Measurements from ENCODE around the gene GORASP1. TPM values are rescaled to one million over a fixed set of nuclear protein-coding genes. Genes with fewer than 3 reads are reported as not detected.

Gene GORASP1
- total and polyA plus RNA-seq, 2 of the 13 experiments (the other 11 are each of a cell fraction or from before 2014, with no cell fraction given) = 36.4 to 39.8 TPM

DNA sequence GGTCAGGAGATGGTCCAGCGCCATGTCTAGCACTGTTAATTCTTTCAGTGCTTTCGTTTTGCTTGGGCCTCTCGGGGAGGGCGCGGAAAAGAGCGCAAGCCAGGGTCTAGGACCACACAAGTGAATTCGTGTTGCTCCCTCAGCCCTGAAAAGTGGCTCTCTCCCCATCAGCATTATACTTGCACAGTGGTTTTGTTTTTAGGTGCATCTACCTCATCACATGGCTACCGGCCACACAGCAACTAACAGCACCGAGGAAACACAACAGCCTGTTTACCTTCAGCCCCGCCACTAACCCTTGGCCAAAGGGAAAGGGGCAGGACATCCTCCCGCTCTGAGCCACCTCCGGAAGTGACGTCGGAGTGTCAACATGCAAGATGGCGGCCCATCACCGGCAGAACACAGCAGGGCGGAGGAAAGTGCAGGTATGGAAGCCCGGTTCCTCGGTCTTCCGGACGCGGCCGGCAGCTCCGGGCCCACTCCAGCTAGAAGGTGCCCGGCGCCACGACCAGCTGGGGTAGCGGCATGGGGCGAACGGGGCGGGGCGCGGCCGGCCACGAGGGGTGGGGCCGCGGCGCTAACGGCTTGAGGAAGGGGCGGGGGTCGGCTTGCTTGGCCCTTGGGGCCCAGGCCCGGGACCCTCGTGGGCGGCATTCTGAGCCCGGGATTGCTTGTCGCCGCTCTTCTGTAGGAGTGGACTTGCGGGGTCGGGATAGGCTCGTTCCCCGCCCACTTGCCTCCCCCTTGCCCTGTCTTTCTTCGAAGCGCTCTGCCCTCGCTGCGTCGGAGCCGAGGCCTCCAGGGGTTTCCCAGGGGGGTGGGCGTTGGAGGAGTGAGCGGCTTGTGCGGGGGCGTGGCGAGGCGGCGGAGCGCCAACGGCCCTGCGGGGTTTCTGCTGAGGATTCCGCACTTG lies 55.5 kb downstream of the GORASP1 start, which contains the start of the genes SCN11A and WDR48 (continued):
- TF ChIP-seq, protein P1, sequence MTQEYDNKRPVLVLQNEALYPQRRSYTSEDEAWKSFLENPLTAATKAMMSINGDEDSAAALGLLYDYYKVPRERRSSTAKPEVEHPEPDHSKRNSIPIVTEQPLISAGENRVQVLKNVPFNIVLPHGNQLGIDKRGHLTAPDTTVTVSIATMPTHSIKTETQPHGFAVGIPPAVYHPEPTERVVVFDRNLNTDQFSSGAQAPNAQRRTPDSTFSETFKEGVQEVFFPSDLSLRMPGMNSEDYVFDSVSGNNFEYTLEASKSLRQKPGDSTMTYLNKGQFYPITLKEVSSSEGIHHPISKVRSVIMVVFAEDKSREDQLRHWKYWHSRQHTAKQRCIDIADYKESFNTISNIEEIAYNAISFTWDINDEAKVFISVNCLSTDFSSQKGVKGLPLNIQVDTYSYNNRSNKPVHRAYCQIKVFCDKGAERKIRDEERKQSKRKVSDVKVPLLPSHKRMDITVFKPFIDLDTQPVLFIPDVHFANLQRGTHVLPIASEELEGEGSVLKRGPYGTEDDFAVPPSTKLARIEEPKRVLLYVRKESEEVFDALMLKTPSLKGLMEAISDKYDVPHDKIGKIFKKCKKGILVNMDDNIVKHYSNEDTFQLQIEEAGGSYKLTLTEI (CRISPR knock-in tag; conservative IDR thresholded peaks at IDR 0.05) = no peak
- TF ChIP-seq FOXK1 (CRISPR knock-in tag; IDR thresholded peaks at IDR 0.05; ENCODE audit: borderline replicate concordance, low read depth) (peak; percentile 100), HNRNPLL (IDR thresholded peaks at IDR 0.05; ENCODE audit: low read depth, low read length, poor library complexity, severe bottlenecking) (peak; percentile 58), ZNF331 (CRISPR knock-in tag; IDR thresholded peaks at IDR 0.05) (peak; percentile 56; the same call in 1 of the 2 replicates), ZBTB42 (CRISPR knock-in tag; IDR thresholded peaks at IDR 0.05) (peak; percentile 81; the same call in 1 of the 2 replicates), TBX2 (CRISPR knock-in tag; IDR thresholded peaks at IDR 0.05; ENCODE audit: borderline replicate concordance) (peak; percentile 67; the same call in 1 of the 2 replicates), GABPA (IDR thresholded peaks at IDR 0.05; ENCODE audit: low read depth, low read length) (peak; percentile 95), GABPA (CRISPR knock-in tag; IDR thresholded peaks at IDR 0.05; ENCODE audit: low read depth) (peak; percentile 96), ZBTB20 (CRISPR knock-in tag; IDR thresholded peaks at IDR 0.05; ENCODE audit: borderline replicate concordance, low read depth) (peak; percentile 85; the same call in 1 of the 2 replicates), ZNF564 (CRISPR knock-in tag; IDR thresholded peaks at IDR 0.05) (peak; percentile 91), KLF9 (CRISPR knock-in tag; IDR thresholded peaks at IDR 0.05; ENCODE audit: low read depth) (no peak), CREB1 (IDR thresholded peaks at IDR 0.05) (peak; percentile 97), CREB1 (CRISPR knock-in tag; IDR thresholded peaks at IDR 0.05) (peak; percentile 99), ATRX (CRISPR knock-in tag; IDR thresholded peaks at IDR 0.05; ENCODE audit: borderline replicate concordance) (no peak), NR3C1 (CRISPR knock-in tag; IDR thresholded peaks at IDR 0.05) (no peak)
- TF ChIP-seq, protein P2, sequence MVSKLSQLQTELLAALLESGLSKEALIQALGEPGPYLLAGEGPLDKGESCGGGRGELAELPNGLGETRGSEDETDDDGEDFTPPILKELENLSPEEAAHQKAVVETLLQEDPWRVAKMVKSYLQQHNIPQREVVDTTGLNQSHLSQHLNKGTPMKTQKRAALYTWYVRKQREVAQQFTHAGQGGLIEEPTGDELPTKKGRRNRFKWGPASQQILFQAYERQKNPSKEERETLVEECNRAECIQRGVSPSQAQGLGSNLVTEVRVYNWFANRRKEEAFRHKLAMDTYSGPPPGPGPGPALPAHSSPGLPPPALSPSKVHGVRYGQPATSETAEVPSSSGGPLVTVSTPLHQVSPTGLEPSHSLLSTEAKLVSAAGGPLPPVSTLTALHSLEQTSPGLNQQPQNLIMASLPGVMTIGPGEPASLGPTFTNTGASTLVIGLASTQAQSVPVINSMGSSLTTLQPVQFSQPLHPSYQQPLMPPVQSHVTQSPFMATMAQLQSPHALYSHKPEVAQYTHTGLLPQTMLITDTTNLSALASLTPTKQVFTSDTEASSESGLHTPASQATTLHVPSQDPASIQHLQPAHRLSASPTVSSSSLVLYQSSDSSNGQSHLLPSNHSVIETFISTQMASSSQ (IDR thresholded peaks at IDR 0.05; ENCODE audit: low read depth) = no peak
- TF ChIP-seq, protein P2 (CRISPR knock-in tag; IDR thresholded peaks at IDR 0.05; ENCODE audit: borderline replicate concordance) = peak; percentile 42; the same call in 1 of the 2 replicates
- TF ChIP-seq, protein P3, sequence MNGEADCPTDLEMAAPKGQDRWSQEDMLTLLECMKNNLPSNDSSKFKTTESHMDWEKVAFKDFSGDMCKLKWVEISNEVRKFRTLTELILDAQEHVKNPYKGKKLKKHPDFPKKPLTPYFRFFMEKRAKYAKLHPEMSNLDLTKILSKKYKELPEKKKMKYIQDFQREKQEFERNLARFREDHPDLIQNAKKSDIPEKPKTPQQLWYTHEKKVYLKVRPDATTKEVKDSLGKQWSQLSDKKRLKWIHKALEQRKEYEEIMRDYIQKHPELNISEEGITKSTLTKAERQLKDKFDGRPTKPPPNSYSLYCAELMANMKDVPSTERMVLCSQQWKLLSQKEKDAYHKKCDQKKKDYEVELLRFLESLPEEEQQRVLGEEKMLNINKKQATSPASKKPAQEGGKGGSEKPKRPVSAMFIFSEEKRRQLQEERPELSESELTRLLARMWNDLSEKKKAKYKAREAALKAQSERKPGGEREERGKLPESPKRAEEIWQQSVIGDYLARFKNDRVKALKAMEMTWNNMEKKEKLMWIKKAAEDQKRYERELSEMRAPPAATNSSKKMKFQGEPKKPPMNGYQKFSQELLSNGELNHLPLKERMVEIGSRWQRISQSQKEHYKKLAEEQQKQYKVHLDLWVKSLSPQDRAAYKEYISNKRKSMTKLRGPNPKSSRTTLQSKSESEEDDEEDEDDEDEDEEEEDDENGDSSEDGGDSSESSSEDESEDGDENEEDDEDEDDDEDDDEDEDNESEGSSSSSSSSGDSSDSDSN (CRISPR knock-in tag; IDR thresholded peaks at IDR 0.05) = peak; percentile 66
- TF ChIP-seq, protein P4, sequence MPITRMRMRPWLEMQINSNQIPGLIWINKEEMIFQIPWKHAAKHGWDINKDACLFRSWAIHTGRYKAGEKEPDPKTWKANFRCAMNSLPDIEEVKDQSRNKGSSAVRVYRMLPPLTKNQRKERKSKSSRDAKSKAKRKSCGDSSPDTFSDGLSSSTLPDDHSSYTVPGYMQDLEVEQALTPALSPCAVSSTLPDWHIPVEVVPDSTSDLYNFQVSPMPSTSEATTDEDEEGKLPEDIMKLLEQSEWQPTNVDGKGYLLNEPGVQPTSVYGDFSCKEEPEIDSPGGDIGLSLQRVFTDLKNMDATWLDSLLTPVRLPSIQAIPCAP (CRISPR knock-in tag; IDR thresholded peaks at IDR 0.05; ENCODE audit: low read depth) = peak; percentile 27; the same call in 1 of the 2 replicates
